IMR-90 (cell line): ENCODE results near the gene CREB5.

Source experiments
- CEBPB ChIP-seq: IDR thresholded peaks from 2 replicates; pipeline ENCODE4 v1.6.1; 2012; ENCODE audit warnings: low read depth, low read length, improper control_type of control experiment
- POLR2A ChIP-seq: IDR thresholded peaks from 2 replicates; pipeline ENCODE4 v1.6.1; 2012; ENCODE audit warnings: mild to moderate bottlenecking, low read depth, low read length
- TF ChIP-seq, protein P1 (sequence below): conservative IDR thresholded peaks from 2 replicates; pipeline ENCODE4 v1.5.1; 2012; ENCODE audit warnings: mild to moderate bottlenecking, low read depth, low read length, improper control_type of control experiment

DNA sequence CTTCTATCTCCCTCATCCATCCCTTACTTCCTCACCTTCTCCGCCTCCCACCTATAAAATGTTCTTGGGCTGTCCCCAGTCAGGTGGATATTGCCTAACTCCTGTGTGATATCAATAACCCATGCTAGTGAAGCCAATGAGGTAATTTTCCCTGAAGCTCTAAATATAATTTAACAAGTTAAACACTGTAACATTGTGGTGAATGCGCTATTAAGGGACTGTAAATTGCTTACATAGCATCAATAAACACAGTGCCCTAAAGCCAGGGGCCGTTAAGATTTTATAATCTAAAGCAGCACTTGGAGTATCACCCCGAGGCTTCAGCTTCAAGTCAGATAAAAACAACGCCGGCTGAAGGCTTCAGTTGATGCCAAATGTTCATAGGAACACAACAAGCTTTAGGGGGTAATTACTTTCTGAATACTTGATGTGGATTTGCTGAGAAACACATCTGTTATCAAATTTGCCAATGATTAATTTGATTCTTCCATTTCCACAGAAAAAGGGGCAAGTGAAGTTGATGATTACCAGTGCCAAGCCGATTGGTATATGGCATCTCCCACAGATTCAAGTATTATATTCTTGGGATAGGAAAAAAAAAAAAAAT is 138.4 kb downstream of the CREB5 start:
- TF ChIP-seq, protein P1, sequence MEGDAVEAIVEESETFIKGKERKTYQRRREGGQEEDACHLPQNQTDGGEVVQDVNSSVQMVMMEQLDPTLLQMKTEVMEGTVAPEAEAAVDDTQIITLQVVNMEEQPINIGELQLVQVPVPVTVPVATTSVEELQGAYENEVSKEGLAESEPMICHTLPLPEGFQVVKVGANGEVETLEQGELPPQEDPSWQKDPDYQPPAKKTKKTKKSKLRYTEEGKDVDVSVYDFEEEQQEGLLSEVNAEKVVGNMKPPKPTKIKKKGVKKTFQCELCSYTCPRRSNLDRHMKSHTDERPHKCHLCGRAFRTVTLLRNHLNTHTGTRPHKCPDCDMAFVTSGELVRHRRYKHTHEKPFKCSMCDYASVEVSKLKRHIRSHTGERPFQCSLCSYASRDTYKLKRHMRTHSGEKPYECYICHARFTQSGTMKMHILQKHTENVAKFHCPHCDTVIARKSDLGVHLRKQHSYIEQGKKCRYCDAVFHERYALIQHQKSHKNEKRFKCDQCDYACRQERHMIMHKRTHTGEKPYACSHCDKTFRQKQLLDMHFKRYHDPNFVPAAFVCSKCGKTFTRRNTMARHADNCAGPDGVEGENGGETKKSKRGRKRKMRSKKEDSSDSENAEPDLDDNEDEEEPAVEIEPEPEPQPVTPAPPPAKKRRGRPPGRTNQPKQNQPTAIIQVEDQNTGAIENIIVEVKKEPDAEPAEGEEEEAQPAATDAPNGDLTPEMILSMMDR: no peak
- TF ChIP-seq CEBPB (no peak), POLR2A (no peak)
